SK-MEL-5 (cell line): ENCODE data around the gene ZNF747. TPM values are rescaled to one million over a fixed set of nuclear protein-coding genes. Genes with fewer than 3 reads are reported as not detected.
A peak's percentile ranks its signal among the peaks of the same experiment; 100 is the strongest.

Source experiments
- DNase-seq: peaks from one replicate; pipeline ENCODE4 v3.0.0-alpha.2; 2016; ENCODE audit warnings: low read depth, low spot score
- in situ Hi-C: cut with HindIII; loops from 2 replicates; pipeline ENCODE4 v1.10.0; 2016; ENCODE audit warnings: low sequenced_read_pairs, high pct_unique_total_duplicates, low pct_unique_long_range_greater_than_20kb
- polyA plus RNA-seq, 2 experiments: library from polyadenylated mRNA; depleted of rRNA; stranded (reverse); fragments of >200 nt; gene quantifications; 2 replicates each; pipeline ENCODE4 v1.2.3, GENCODE V29; 2015
- total RNA-seq: library from RNA; depleted of rRNA; stranded (reverse); fragments of >200 nt; shearing (Covaris generic); gene quantifications from 2 replicates; pipeline ENCODE4 v1.2.3, GENCODE V29; 2014; rRNA removed

Gene ZNF747
- 4.1 and 4.6 TPM in 2 replicates for total RNA-seq
- polyA plus RNA-seq (2015; cell fraction: cytosol; rRNA removed) = 2.3 and 4.6 TPM in 2 replicates
- polyA plus RNA-seq (2015; cell fraction: nucleus; rRNA removed) = 2.1 and 2.8 TPM in 2 replicates

DNA sequence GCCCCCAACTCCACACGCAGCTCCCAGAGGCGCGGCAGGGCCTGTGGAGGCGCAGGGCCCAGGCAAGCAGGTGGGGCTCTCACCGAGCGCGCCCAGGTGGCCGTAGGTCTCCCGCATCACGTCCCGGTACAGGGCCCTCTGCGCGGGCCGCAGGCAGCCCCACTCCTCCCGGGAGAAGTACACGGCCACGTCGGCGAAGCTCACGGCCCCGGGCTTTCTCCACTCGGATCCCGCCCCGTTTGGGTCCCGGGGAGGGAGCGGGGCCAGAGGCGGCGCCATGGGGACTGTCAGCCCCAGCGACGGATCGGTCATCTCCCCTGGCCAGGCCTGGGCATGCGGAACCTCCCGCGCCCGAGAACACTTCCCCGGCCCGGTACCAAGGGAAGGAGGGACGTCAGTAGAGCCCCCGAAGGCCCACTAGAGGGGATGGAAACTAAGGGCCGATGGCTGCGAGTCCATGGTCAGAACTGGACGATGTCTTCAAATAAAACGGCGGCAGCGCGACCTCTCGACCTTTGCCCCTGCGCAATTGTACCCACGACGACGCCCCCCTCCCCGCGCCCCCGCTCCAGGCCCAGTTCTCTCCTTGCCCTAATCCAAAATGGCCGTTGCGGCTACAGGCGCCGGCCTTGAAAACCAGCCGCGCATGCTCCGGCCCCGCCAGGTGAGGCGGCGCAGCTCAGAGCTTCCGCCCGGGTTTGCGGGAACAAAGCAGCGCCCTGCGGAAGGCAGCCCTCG is at the start of gene ZNF747:
Gene ZNF747, minus strand, starts transcription at position 491 of the 738 bp plus-strand sequence. Its CDS starts 179 bp downstream, at position 312.
- in situ Hi-C loops = no loop called here

GRCh38 chr16:30582611-30583340 is 48.1 kb upstream of the ZNF747 start:
- in situ Hi-C loops = no loop called here
- no peak for DNase-seq

More for the DNA sequence above, at the start of gene ZNF747:
- DNase-seq = peak; percentile 71

- in situ Hi-C loops = no loop called here
- no peak for DNase-seq
Measured at GRCh38 chr16:30581457-30581856, 46.8 kb upstream of the ZNF747 start.

DNA sequence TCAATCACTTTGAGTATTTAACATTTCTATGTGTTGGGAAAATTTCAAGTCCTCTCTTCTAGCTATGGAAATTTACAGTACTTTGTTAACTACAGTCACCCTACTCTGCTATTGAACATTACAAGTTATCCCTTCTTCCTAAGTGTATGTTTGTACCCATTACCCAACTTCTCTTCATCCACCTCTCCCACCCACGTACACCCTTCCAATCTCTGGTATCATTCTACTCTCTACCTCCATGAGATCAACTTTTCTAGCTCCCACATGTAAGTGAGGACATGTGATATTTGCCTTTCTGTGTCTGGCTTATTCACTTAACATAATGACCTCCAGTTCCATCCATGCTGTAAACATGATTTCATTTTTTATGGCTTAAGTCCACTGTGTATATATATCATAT is 40.0 kb upstream of the ZNF747 start:
- in situ Hi-C loops = no loop called here
- no peak for DNase-seq

DNA sequence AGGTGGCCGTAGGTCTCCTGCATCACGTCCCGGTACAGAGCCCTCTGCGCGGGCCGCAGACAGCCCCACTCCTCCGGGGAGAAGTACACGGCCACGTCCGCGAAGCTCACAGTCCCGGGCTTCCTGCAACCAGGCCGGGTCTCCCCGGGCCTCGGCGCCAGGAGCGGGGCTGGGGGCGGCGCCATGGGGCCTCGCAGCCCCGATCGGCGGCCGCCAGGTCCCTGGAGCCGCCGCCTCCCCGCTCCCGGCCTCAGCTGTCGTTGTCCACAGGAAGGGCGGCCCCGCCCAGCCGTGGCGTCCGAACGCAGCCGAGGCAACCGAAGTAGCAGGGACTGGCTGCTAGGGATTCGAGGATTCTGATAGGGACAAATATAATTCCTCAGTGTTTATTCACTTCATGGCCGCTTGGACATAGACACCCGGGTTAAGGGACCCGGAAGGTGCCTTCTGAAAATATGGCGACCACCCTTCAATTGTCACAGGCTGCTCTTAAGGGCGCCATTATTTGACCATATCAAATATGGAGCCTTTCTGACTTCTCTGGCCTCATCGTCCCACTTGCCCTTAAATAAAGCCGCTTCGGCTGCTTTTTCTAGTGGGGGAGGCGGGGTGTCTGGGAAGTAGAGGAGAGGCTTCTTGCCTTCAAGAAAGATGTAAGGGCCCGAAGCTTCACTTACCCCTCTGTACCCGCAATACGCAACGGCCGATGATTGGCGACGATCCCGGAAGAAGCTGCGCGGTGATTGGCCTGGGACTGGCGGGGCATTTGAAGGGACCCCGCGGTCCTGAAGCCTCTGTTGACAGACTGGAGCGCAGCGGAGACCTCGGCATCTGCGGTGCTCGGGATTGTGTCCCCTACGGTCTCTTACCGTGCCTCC is 37.0 kb upstream of the ZNF747 start, which contains the start of gene ZNF688:
Gene ZNF688, minus strand, starts transcription at position 270 of the 878 bp plus-strand sequence. Its CDS starts 85 bp downstream, at position 185.
- in situ Hi-C loops = no loop called here
- DNase-seq = peak; percentile 96

DNA sequence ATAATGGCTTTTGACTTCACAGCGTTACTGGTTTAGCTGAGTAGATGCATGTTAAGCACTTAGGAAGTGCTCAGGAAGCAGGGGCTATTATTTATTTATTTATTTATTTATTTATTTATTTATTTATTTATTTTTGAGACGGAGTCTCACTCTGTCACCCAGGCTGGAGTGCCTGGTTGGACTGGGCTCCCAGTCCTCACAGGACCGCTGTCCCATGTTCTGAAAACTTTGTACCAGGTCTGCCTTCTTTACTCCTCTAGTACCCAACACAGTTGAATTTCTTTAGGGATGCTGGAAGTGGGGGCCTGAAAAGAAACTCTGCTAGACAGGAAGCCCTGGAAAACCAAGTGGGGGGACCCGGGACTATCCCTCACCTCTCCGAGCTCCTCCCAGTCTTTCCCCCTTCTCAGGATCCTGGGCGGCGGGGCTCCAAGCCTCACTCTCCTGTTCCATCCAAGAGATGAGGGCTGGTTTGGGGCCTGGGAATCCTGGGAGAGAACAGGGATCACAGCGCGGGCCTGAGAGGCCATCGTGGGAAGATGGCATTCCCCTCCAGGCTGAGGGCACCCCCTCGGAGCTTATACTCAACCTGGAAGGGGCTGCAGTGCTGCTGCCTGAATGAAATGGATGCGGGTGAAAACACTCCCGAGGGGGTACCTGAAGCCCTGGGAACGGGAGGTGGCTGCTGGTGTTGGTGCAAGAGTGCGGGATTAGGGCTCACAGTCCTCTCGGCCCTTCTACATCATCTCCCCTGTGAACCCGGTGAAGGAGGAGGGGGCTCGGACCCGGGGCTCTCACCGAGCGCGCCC is 36.2 kb upstream of the ZNF747 start:
- peak; percentile 10 for DNase-seq
- in situ Hi-C loops = no loop called here

- in situ Hi-C loops = no loop called here
- no peak for DNase-seq
Measured at GRCh38 chr16:30569746-30570635, 35.3 kb upstream of the ZNF747 start.

GRCh38 chr16:30569281-30569680 is 34.6 kb upstream of the ZNF747 start:
- no peak for DNase-seq

DNA sequence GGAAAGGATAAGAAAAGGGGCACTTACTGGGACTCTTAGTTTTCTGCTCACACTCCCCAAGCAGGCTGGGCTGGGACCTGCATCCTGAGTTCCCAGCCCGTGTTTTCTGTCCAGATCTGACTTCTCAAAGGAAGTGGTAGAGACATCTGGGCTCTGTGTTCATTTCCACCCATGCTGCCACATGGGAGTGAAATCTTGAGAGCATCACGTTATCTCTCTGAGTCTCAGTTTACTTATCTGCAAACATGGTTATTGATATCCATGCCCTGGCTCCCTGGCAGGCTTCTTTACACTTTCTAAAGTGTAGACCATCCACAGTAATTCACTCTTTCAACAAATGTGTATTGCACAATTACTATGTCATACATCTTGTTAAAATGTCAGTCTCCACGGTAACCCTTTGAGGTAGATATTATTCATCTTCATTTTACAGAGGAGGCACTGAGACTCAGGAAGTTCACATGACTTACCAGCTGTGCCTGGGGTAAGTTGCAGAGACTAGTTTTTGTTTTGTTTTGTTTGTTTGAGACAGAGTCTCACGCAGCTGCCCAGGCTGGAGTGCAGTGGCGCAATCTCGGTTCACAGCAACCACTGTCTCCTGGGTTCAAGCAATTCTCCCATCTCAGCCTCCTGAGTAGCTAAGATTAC is 33.5 kb upstream of the ZNF747 start:
- in situ Hi-C loops = no loop called here
- DNase-seq = peak; percentile 97

More at GRCh38 chr16:30569281-30569680, 34.6 kb upstream of the ZNF747 start:
- in situ Hi-C loops = no loop called here

- DNase-seq = no peak
- in situ Hi-C loops = no loop called here
Measured at GRCh38 chr16:30567160-30567990, 32.7 kb upstream of the ZNF747 start.

DNA sequence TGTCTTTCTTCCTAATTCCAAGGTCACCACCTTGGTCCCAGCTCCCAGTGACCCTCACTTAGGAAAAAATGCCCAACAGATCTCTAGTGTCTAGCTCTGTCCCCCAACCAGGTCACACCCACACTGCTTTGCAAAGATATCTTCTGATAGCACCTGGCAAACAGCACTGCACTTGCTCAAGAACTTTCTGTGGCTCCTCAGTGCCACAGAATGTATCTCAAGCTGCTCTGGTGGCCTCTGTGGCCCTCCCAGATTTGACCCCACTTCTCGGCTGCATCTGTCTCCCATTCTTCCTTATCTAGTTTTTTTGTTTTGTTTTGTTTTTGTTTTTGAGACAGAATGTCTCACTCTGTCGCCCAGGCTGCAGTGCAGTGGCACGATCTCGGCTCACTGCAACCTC is 31.9 kb upstream of the ZNF747 start:
- in situ Hi-C loops = no loop called here
- no peak for DNase-seq

DNA sequence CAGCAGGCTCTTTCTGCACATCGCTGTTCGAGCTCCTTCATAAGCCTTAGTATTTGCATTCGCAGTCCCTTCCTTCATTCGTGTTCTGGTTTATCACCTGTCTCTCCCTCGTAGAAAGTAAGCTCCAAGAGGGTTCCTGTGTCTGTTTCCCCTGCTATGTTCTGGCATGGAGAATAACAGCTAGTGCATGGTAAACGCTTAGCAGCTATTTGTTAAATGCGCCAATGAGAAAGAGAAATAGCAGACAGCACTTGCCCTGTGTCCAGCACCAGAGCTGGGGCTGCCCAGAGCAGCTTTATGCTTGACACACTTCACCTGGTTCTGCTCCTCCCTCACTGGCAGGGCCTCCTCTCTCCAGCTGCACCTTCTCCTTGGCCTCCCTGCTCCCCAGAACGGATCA is 31.3 kb upstream of the ZNF747 start:
- in situ Hi-C loops = no loop called here
- DNase-seq = no peak

GRCh38 chr16:30565526-30565925 is 30.9 kb upstream of the ZNF747 start:
- in situ Hi-C loops = no loop called here
- no peak for DNase-seq

DNA sequence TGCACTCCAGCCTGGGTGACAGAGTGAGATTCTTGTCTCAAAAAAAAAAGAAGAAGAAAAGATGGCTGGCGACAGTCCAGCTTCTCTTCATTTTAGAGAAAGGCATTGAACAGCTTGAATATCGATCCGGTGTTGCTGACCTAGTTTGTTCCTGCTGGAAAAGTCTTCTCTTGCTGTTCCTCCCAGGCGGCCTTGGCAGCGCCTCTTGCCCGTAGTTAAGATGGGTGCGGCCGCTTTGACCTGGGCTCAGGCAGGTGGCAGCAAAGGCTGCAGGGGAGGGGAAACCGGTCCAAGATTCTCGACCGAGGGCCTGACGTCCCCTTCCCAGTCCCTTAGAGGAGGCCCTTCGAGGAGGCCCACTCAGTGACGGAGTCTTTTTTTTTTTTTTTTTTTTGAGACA is 27.4 kb upstream of the ZNF747 start:
- no peak for DNase-seq
- in situ Hi-C loops = no loop called here
